GM19351 (cell line): ENCODE results near the gene EXD3.
"Not testable (repeated sequence)": the region's sequence is repeated elsewhere in the genome, so short reads cannot be mapped to it uniquely, and the experiment has no call there.

ENCODE experiments used
- ATAC-seq: cut with Tn5 transposase; IDR thresholded peaks from one replicate; pipeline ENCODE4 v1.9.1; 2021; ENCODE audit warnings: mild to moderate bottlenecking, moderate library complexity; ENCODE audit not compliant: unreplicated experiment

Gene EXD3

DNA sequence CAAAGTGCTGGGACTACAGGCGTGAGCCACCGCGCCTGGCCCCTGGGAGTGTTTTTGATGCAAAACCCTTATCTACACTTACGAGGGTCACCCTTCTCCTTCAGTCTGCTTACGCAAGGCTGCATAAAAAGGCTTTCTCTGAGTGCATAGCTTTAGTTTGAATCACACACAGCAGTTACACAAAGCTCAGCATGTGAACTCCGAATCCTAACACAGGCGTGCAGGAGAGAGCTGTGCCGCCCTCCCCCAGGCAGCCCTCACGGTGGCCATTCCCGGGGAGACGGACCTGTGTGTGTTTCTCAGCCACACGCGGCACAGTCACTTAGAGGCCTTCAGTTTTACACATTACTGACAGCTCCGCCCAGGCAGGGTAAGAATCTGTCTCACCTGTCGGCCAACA, 26.7 kb downstream of the EXD3 start:
- ATAC-seq, result no peak

DNA sequence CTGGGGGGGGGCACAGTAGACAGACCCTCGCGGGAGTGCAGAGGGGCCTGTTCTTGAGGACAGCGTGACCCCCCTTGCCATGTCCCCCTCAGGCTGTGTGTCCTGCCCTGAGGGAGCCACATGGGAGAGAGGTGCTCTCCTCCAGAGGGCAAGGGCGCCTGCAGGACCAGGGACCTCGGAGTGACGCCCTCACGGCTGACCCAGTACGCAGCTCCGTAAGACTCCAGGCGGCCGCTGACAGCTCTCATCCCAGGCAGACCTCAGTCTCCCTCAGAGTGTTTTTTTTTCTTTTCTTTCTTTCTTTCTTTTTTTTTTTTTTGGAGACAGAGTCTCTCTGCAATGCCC, 27.3 kb downstream of the EXD3 start:
- no peak for ATAC-seq

DNA sequence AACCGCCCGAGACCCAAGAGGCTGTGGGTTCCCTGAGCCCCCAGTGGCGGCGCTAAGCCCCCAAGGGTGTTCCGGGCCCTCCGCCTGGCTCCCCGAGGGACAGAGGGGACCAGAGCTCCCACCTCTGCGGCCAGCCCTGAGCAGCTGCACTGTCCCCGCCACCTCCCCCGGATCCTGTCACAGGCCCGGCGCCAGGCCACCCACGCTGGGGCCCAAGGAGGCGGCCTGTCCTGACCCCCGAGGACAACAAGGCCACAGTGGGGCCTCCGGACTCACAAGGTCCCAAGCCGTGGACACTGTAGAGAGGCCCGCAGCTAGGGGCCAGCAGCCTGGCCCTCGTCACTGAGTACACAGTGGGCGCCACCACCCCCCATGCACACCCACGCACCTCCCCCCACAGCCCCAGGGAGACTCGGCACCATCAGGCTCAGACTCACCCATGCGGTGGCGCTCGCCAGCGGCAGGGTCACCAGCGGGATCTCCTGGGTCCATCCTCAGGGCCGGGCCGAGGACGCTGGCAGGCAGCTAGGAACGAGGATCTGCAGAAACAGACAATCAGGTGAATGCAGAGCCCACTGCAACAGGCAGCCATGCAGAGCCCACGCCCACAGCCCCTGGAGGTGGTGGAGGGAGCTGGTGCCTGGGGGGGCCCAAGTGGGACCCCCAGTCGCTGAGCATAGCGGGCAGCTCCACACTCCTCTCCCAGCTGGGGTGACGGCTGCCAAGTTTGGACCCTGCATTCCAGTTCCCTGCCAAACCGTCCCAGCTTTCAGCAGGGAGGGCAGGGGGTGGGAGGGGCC, 27.9 kb downstream of the EXD3 start:
- no peak for ATAC-seq

DNA sequence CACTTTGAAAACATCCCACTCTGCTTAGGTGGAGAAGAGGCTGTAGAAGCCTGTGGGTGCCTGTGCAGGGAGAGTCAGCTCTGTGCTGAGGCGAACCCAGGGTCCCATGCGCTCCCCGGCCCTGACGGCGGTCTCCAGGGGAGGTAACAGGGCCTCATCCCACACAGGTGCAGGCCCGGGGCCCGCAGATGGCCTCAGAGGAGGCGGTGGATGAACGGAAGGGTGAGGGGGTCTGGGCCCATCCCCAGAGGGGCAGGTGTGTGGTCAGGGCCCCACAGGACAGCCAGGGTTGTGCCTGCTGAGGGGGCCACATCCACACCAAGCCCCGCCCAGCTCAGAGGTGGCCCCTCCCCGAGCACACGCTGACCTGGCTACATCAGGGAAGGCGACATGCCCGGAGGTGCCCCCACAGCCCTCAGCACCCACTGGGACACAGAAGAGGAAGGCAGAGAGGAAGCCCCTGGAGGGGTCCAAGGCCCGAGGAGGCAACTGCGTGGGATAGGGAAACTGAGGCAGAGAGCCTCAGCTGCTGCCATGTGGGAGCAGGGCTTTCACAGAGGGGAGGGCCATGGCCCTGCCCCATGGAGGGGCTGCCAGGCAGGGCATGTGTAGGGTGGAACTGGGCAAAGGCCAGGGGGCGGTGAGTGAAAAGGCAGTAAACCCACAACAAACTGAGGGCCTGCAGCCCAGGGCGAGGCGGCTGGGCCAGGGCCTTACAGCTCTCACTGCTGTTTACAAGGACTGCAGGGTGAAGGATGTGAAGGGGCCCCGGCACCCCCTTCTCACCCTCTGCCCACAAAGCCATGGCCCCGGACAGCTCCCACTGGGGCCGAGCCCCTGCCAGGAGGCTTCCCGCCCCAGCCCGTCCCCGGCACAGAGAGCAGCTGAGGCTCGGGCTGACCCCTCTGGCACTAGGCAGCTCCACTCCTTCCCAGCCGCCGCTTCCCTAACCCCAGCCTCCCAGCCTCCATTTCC, 29.5 kb downstream of the EXD3 start:
- ATAC-seq, result no peak

DNA sequence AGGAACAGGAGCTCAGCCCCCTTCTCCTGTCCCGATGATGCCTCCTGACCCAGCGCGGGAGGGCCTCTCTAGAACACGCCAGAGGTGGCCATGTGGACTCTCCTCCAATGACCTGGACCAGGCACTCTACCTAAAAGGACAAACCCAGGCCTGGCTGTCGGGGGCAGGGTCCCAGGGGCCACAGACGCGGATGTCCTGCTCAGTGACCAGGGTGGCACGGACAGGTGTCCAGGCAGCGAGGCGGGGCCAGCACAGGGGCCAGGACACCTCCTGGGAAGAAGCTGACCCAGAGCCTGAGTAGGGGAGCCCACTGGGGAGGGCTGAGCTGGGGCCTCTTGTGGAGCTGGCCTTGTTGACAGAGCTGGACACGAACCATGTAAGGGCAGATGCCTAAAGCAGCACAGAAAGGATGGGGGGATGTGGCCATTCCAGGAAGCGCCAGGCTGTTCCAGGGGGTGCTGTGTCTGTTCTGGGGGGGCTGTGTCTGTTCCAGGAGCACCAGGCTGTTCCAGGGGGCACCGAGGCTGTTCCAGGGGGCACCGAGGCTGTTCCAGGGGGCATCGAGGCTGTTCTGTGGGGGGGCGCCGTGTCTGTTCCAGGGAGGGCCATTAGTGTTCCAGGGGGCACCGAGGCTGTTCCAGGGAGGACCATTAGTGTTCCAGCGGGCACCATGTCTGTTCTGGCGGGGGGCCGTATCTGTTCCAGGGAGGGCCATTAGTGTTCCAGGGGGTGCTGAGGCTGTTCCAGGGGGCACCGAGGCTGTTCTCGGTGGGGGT, 30.5 kb downstream of the EXD3 start:
- ATAC-seq, result no peak

DNA sequence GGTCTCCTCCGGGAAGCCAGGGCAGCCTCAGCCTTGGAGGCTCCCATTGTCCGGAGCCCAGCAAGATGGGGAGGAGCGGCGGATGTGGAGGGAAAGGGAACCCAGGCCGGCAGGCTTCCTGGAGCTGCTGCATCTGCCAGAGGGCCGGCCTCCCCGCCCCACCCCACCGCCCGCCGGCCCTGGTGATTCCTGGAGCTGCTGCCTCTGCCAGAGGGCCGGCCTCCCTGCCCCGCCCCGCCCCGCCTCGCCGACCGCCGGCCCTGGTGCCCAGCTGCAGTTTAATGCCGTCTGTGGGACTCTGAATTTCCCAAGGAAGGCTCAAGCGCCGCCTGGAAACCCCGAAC, 31.6 kb downstream of the EXD3 start:
- no peak for ATAC-seq

DNA sequence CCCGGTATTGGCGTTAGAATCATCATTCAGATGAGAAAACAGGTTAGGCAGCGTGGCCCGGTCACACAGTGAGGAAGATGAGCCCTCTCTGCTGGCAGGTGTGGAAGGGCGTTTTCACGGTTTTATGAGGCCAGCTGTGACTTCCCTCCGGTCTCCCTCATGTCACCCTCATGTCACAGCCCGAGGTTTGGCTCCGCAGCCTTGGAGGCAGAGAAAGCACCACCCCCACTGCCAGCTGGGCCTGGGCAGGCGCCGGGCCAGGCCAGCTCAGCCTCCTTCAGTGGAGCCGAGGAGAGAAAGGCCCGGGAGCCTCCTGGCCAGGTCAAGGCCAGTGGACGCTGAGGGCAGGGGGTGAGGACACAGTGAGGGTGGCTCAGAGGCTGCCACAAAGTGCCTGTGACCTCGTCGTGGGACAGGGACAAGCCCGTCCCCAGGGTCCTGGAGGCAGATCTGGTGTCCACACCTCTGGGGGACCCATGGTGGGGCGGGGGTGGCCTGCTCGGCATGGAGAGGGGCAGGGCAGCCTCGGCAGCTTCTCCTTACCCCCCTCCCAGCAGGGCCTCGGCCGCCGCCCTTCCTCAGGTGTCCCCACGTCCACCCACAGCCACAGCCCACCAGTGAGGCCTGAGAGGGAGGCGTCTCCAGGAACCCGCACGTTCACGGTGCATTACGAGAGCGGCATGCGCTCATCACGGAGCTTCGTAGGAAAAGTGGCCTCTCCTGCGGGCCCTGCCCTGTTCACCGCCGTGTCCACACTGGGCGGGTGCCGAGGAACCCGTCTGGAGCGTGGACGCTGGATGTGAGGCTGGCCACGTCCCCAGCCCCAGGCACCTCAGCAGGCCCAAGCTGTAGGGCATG, 32.2 kb downstream of the EXD3 start:
- no peak for ATAC-seq

DNA sequence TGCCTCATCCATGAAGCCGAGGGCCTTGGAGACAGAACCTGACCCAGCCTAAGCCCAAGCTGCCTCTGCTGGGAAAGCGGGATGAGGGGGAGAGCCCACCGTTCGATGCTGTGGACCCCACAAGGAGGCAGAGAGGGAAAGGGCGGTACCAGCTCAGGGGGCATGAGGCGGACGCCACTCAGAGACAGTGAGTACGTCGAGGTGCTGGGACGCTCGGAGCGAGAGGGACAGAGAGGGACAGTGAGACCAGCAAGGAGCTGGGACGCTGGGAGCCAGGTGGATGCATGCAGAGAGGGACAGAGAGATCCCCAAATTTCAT, 33.6 kb downstream of the EXD3 start:
- ATAC-seq, result no peak

DNA sequence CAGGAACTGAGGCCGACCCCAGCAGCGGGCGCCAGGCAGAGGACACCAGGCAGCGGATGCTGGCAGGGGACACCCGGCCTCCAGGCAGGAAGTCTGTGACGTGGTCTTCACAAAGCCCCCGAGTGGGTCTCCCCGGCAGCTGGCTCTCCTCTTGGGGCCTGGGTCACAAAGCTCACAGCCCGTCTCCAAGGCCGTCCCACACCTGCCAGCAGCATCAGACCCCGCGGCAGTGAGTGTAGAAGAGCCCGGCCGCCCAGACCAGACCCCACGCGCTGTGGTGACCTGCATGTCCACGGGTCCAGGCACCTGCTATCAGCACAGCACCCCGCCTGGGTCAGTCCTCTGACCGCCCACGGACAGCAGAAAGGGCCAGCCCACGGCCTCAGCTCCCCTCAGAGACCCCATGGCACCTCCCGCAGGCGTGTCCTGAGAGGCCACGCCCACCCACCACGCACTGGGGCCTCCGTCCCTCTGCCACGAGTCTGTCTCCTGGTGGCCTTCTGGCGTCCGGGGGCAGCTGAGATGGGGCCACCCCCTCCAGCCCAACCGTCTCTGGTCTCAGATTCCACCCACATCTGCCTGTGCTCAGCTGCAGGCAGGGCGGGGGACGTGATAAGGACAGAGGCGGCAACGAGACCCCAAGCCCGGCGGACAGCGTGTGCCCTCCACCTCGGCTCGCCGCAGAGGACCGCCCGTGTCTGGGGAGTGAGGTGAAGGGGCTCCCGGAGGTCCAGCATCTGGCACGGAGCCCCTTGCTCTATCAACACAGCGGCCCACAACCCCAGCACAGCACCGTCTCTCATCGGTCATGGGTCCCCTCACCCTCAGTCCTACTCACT, 34.2 kb downstream of the EXD3 start:
- ATAC-seq, result no peak

DNA sequence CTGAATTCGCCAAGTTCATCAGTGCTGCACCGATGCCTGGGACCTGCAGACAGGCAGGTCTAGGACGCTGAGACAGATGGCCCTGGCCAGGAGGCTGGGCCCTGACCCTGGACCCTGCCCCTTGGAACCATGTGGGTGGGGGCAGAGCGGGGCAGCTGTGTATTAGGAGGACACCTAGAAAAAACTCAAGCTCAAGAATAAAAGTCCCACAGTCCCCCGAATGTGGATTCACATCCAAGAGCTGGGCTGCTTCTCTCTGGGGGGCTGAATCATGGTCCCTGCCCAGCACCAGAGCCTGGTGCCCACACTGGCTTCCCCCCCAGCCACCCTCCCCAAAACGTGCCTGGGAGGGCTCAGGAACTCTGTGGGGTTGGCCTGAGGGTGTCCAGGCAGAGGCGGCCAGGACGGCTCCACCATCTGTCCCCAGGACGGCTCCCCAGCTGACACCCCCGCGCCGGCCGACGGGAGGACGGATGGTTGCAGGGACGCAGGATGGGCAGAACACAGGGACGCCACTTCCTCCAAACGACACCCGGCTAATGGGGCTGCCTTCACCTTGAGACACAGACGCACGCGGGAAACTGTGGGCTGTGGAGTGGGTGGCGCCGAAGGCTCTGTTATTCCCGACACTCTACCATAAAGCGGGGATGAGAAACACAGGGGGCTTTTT, 34.9 kb downstream of the EXD3 start:
- ATAC-seq, result no peak

DNA sequence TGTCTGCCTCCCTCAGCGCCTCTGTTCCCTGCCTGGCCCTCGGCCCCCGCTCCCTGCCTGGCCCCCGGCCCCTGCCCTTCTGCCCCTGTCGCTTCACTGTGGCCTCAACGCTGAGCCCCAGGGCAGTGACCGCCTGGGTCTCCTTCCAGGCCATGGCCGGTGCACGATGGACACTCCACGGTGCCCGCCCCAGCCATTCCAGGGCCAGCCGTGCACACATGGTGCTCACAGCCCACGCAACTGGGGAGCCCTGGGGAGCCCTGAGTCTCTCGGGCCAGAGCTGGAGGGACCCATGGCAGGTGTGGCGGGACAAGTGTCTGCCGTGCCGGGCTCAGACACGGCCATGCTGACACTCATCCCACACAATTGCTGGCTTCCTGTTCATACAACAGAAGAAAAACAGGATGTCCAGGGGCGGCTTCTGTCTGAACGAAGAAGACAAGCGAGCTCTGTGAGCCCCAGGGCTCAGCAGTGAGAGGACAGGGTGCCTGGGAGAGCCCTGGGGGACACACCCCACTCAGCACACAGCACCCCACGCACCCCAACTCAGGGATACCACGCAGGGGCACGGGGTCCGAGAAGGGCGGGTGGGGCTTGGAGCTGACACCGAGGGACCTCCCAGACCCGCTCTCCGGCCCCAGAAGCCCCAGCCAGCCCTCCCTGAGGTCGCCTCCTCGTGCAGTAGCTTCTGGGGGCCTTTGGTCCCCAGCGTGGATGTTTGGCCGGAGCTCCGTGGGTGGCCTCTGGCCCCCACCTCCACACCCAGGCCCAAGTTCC, 35.7 kb downstream of the EXD3 start:
- ATAC-seq, result no peak

DNA sequence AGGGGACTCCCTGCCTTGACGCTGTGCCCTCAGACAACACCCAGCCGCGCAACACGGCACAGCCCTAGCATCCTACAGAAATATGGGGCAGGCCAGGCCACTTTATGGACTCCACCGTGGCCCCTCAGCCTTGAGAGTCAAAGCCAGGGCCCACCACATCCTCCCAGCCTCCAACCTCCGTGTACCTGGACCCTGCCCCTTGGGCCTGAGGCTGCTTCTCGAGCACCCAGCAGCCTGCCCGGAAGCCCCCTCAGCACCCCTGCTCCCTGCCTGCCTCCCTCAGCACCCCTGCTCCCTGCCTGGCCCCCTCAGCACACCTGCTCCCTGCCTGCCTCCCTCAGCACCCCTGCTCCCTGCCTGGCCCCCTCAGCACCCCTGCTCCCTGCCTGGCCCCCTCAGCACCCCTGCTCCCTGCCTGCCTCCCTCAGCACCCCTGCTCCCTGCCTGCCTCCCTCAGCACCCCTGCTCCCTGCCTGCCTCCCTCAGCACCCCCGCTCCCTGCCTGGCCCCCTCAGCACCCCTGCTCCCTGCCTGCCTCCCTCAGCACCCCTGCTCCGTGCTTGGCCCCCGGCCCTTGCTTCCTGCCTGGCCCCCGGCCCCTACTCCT, 36.4 kb downstream of the EXD3 start:
- ATAC-seq, result not testable (repeated sequence)

DNA sequence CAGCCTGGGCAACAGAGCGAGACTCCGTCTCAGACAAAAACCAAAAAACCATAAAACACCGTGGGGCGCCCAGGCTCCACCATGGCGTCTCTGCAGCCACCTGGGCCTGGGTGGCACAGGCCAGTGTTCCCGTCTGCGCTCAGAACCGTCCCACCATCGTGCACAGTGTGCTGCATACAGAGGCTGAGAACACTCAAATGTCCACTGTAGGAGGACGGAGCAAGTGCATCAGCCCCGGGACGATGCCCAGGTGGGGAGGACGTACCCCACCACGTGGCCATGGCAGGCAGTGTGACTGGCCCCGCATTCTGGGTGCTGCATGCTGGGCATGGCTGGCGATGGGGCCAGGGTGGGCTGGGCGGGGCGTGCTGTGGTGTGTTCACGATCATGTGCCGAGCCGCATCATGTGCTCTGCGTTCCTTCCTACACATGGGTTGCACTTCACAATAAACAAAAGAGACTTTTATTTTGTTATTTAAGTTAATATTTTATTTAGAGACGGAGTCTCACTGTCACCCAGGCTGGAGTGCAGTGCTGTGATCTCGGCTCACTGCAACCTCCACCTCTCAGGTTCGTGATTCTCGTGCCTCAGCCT, 37.8 kb downstream of the EXD3 start:
- no peak for ATAC-seq

DNA sequence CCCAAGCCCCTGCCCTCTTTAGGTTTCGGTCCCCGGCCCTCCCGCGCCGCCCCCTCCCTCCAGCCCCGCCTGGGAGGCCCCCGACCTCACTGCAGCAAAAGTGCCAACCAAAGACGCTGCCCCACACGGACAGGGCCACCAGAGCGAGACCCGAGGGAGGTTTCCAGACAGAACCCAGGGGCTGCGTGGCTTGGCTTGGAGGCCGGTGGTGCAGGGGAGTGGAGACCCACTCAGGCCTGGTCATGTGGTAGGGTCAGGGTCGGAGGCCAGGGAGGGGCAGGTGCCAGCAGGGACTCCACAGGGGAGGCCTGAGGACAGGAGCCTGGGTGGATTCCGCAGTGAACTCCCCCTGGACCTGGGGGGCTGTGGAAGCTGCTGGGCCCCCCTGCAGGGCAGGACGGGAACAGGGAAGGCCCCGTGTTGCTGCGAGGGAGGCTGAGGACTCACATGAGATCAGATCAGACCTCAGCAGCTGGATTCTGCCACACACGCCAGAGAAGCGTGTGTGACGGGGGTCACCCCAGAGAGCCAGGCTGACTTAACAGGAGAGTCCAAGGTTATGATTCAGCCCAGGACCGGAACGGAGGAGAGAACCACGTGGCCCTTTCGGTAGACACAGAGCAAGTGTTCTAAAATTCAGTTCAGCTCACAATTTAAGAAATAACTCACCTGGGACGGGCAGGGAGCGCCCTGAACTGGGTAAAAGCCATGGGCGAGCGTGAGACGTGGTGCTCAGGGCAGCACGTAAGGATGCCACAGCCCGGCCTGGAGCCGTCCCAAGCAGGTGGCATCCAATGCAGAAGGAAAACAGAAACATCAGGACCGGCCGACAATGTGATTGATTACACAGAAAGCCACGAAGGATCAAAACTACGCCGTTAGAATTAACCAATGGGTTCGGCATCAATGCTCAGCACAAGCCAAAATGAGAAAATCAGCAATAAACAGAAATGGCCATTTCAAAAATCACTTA, 38.9 kb downstream of the EXD3 start:
- no peak for ATAC-seq

DNA sequence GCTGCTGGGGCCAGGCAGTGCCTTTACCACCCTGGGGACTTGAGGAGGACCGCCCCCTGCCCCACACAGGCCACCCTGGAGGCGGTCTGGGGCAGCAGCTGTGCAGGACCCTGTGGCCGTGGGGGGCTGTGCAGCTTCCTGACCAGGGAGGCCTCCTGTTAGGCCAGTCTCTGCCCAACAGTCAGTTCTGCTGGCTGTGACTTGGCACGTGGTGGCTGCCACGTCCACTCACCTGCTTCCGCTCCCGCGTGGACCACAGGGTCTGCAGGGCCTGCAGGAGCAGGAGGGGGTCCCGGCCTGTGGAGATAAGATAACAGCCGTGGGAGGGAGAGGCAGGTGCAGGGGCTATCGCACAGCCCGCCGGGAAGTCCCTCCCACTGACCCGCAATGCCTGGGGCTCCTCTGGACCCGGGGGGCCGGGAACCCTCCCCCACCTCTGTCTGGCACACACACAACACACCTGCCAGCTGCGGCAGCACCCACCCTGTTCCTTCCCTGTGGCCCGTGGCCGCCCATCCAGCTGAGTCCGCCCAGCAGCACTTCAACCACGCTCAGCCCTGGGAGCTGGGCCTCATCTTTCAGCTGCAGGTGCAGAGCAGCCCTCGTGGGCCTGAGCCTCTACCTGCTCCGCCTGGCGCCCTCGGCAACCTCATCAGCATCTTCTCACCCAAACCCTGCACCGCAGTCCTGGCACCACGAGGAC, 39.7 kb downstream of the EXD3 start:
- ATAC-seq, result no peak
